SK-N-SH treated with all-trans-retinoic acid at 6 μM for 48 hours (cell line): ENCODE data around the gene ARHGAP15.

ENCODE experiments used
- ATAC-seq: fragments of 200-7000 bp; cut with Tn5 transposase; 3 replicates; pipeline ENCODE4 v1.9.1; 2020; ENCODE audit warnings: mild to moderate bottlenecking, moderate library complexity
- ARNTL ChIP-seq: fragments of 450-650 bp; formaldehyde crosslinking; IDR thresholded peaks from 2 replicates; pipeline ENCODE4 v1.5.0; 2020; ENCODE audit warnings: low read depth, mild to moderate bottlenecking, moderate library complexity, borderline replicate concordance
- BACH2 ChIP-seq: fragments of 250-450 bp; sonication (Bioruptor Pico); IDR thresholded peaks from 2 replicates; pipeline ENCODE4 v1.9.0; 2021; ENCODE audit warnings: mild to moderate bottlenecking, borderline replicate concordance
- CREB5 ChIP-seq: fragments of 250-450 bp; sonication (Bioruptor Pico); IDR thresholded peaks from 2 replicates; pipeline ENCODE4 v1.5.1; 2020; ENCODE audit warnings: low read depth, mild to moderate bottlenecking, moderate library complexity
- CSDC2 ChIP-seq: fragments of 250-450 bp; sonication (Bioruptor Pico); IDR thresholded peaks from 2 replicates; pipeline ENCODE4 v1.5.0; 2020; ENCODE audit warnings: mild to moderate bottlenecking, moderate library complexity
- ESRRG ChIP-seq: fragments of 250-450 bp; sonication (Bioruptor Pico); IDR thresholded peaks from 2 replicates; pipeline ENCODE4 v1.6.1; 2021; ENCODE audit warnings: mild to moderate bottlenecking
- ISL1 ChIP-seq: fragments of 250-450 bp; sonication (Bioruptor Pico); IDR thresholded peaks from 2 replicates; pipeline ENCODE4 v2.1.2; 2022; ENCODE audit warnings: mild to moderate bottlenecking, moderate library complexity
- OSR1 ChIP-seq: fragments of 250-450 bp; sonication (Bioruptor Pico); IDR thresholded peaks from 2 replicates; pipeline ENCODE4 v1.8.0; 2022; ENCODE audit warnings: moderate library complexity, mild to moderate bottlenecking, inconsistent platforms
- PATZ1 ChIP-seq: fragments of 250-450 bp; sonication (Bioruptor Pico); IDR thresholded peaks from 2 replicates; pipeline ENCODE4 v1.8.0; 2020; ENCODE audit warnings: mild to moderate bottlenecking, moderate library complexity, borderline replicate concordance
- POU6F1 ChIP-seq: fragments of 250-450 bp; sonication (Bioruptor Pico); IDR thresholded peaks from 2 replicates; pipeline ENCODE4 v1.8.0; 2021; ENCODE audit warnings: low read depth, mild to moderate bottlenecking, moderate library complexity, borderline replicate concordance
- PPARA ChIP-seq: fragments of 250-450 bp; sonication (Bioruptor Pico); IDR thresholded peaks from 2 replicates; pipeline ENCODE4 v1.5.0; 2020; ENCODE audit warnings: mild to moderate bottlenecking, borderline replicate concordance
- SNAI2 ChIP-seq: fragments of 250-450 bp; sonication (Bioruptor Pico); IDR thresholded peaks from 2 replicates; pipeline ENCODE4 v1.5.0; 2020; ENCODE audit warnings: mild to moderate bottlenecking, moderate library complexity
- TCF4 ChIP-seq: fragments of 250-450 bp; sonication (Bioruptor Pico); IDR thresholded peaks from 2 replicates; pipeline ENCODE4 v1.8.0; 2021; ENCODE audit warnings: mild to moderate bottlenecking, moderate library complexity, borderline replicate concordance
- TOX ChIP-seq: fragments of 250-450 bp; sonication (Bioruptor Pico); IDR thresholded peaks from 2 replicates; pipeline ENCODE4 v1.8.0; 2021; ENCODE audit warnings: mild to moderate bottlenecking, moderate library complexity, borderline replicate concordance
- TSHZ2 ChIP-seq: fragments of 250-450 bp; sonication (Bioruptor Pico); IDR thresholded peaks from 2 replicates; pipeline ENCODE4 v1.5.0; 2020; ENCODE audit warnings: mild to moderate bottlenecking, moderate library complexity
- ZC3H10 ChIP-seq: fragments of 250-450 bp; sonication (Bioruptor Pico); IDR thresholded peaks from 2 replicates; pipeline ENCODE4 v1.5.1; 2021; ENCODE audit warnings: mild to moderate bottlenecking, moderate library complexity
- ZFP3 ChIP-seq: fragments of 250-450 bp; sonication (Bioruptor Pico); IDR thresholded peaks from 2 replicates; pipeline ENCODE4 v1.5.0; 2020; ENCODE audit warnings: mild to moderate bottlenecking, moderate library complexity
- ZFP30 ChIP-seq: fragments of 450-650 bp; formaldehyde crosslinking; IDR thresholded peaks from 2 replicates; pipeline ENCODE4 v1.5.0; 2022; ENCODE audit warnings: mild to moderate bottlenecking, moderate library complexity
- ZNF565 ChIP-seq: fragments of 450-650 bp; formaldehyde crosslinking; conservative IDR thresholded peaks from 2 replicates; pipeline ENCODE4 v1.5.0; 2020; ENCODE audit warnings: low read depth, mild to moderate bottlenecking, moderate library complexity
- ZNF70 ChIP-seq: fragments of 450-650 bp; formaldehyde crosslinking; IDR thresholded peaks from 2 replicates; pipeline ENCODE4 v1.5.0; 2020; ENCODE audit warnings: mild to moderate bottlenecking, moderate library complexity
- ZNF8 ChIP-seq: fragments of 450-650 bp; formaldehyde crosslinking; IDR thresholded peaks from 2 replicates; pipeline ENCODE4 v1.5.0; 2020; ENCODE audit warnings: mild to moderate bottlenecking, moderate library complexity

ARHGAP15 gene

DNA sequence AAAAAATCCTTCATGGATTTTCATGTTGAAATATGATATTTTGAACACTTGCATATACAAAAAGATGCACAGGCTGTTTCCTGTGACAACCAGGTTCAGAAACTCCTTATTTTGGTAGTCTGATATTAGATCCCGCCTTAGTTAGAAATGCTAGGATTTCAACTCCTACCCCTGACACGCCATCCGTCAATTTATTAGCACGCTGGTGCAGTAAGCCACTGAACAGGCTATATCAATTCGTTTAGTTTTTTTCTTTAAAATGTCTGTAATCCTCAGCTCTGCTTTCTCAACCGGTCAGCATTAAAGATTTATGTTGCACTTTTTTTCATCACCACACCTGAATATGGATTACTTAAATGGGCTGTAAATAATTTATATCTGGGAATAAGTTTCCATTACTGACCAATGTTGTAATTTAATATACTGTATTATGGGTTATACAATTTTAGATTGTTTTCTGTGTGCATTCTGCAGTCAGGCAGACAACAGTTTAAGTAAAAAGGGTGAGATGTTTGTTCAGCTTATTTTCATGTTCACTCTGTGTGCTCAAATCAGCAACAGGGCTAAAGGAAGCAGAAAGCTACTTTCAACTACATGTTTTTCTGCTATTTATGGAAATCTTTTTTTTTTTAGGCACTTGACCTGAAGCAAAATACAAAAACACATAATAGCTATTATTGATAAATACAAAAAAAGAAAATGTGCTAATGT is 227.7 kb downstream of the ARHGAP15 start:
- TF ChIP-seq ZFP3 (CRISPR knock-in tag) (no peak), ISL1 (CRISPR knock-in tag) (no peak), SNAI2 (CRISPR knock-in tag) (no peak), TSHZ2 (CRISPR knock-in tag) (no peak), PPARA (CRISPR knock-in tag) (no peak), ZNF70 (CRISPR knock-in tag) (no peak), ESRRG (CRISPR knock-in tag) (no peak), CREB5 (CRISPR knock-in tag) (no peak), POU6F1 (CRISPR knock-in tag) (no peak), TCF4 (CRISPR knock-in tag) (no peak)
- no peak for ATAC-seq

DNA sequence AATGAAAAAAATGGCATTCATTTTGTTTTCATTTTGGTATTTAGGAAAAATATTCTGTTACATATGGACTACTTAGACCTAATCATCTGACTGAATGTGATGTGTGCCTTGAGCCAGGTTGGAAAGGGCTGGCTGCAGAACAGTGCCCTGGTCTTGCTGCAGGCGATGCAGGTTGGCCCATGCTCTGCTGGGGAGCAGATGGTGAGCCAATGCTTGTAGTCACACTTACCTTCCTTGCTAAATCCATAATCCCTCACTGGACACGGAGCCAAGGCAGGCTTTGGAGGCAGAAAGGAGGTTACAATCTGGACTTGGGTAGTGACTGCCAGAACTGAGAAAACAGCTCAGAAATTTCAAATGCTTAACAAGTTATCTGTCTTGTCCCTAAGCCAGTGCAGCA is 228.7 kb downstream of the ARHGAP15 start:
- ATAC-seq = no peak
- TF ChIP-seq ESRRG (CRISPR knock-in tag) (no peak), CSDC2 (CRISPR knock-in tag) (no peak)

DNA sequence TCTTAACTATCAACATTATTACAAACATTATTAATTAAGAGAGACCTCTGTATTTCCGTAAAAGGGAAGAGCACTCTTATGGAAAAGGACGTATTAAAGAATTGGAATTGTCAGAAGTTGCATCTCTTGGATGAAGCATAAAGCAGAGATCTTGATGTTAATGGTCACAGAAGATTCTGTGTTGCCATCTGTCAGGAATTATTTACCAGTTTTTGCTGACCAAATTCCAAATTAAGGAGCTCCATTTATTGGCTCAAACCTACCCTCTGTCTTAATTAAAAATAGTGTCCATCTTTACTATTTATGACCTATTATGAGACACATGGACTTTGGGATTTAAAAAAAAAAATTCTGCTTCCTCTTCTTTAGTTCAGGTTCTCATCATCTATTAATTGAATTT is 232.1 kb downstream of the ARHGAP15 start:
- ATAC-seq = no peak
- TF ChIP-seq ZFP30 = no peak

GRCh38 chr2:143371616-143372015 is 242.4 kb downstream of the ARHGAP15 start:
- no peak for ATAC-seq
- TF ChIP-seq ZNF565 (CRISPR knock-in tag) (no peak), TCF4 (CRISPR knock-in tag) (no peak), ZFP3 (CRISPR knock-in tag) (no peak), ZC3H10 (no peak), PATZ1 (CRISPR knock-in tag) (no peak), CREB5 (CRISPR knock-in tag) (no peak), ARNTL (CRISPR knock-in tag) (no peak), TOX (CRISPR knock-in tag) (no peak), BACH2 (CRISPR knock-in tag) (no peak), ESRRG (CRISPR knock-in tag) (no peak), ISL1 (CRISPR knock-in tag) (no peak), CSDC2 (CRISPR knock-in tag) (no peak), OSR1 (CRISPR knock-in tag) (no peak), TSHZ2 (CRISPR knock-in tag) (no peak), ZNF8 (no peak), ZFP30 (no peak)
